ENCODE results near the gene ZNF268.

Gene ZNF268

GRCh38 chr12:133206390-133206789, 25.1 kb downstream of the ZNF268 start:
- H3K27ac ChIP-seq = no peak overlapping the region
- TF ChIP-seq ZFX (IDR thresholded peaks at IDR 0.05; ENCODE audit: borderline replicate concordance) (no peak), CTCF (IDR thresholded peaks at IDR 0.05) (no peak)

GRCh38 chr12:133215724-133216123, 34.4 kb downstream of the ZNF268 start:
- TF ChIP-seq ZFX (IDR thresholded peaks at IDR 0.05; ENCODE audit: borderline replicate concordance) (no peak), CTCF (IDR thresholded peaks at IDR 0.05) (no peak)
- no peak overlapping the region for H3K27ac ChIP-seq

GRCh38 chr12:133217219-133217618, 35.9 kb downstream of the ZNF268 start:
- TF ChIP-seq CTCF (IDR thresholded peaks at IDR 0.05) (no peak), ZFX (IDR thresholded peaks at IDR 0.05; ENCODE audit: borderline replicate concordance) (no peak)
- H3K27ac ChIP-seq = no peak overlapping the region

- H3K27ac ChIP-seq = no peak overlapping the region
- no peak for TF ChIP-seq CTCF (IDR thresholded peaks at IDR 0.05)
- no peak for TF ChIP-seq ZFX (IDR thresholded peaks at IDR 0.05; ENCODE audit: borderline replicate concordance)
Measured at GRCh38 chr12:133220521-133220920, 39.2 kb downstream of the ZNF268 start.

- TF ChIP-seq CTCF (IDR thresholded peaks at IDR 0.05) (no peak), ZFX (IDR thresholded peaks at IDR 0.05; ENCODE audit: borderline replicate concordance) (no peak)
- H3K27ac ChIP-seq = no peak overlapping the region
Measured at GRCh38 chr12:133221241-133221640, 39.9 kb downstream of the ZNF268 start.

- H3K27ac ChIP-seq = no peak overlapping the region
- TF ChIP-seq ZFX (IDR thresholded peaks at IDR 0.05; ENCODE audit: borderline replicate concordance) (no peak), CTCF (IDR thresholded peaks at IDR 0.05) (no peak)
Measured at GRCh38 chr12:133222211-133222610, 40.9 kb downstream of the ZNF268 start.

- no peak overlapping the region for H3K27ac ChIP-seq
- TF ChIP-seq ZFX (IDR thresholded peaks at IDR 0.05; ENCODE audit: borderline replicate concordance) = no peak
- TF ChIP-seq CTCF (IDR thresholded peaks at IDR 0.05) = no peak
Measured at GRCh38 chr12:133225527-133225926, 44.2 kb downstream of the ZNF268 start.

All from 22Rv1 (cell line).